Thyroid gland (tissue), 4 donors: Measurements from ENCODE around the gene TMA7B. TPM values are rescaled to one million over a fixed set of nuclear protein-coding genes. Genes with fewer than 3 reads are reported as not detected.

Source experiments
- DNase-seq, 2 donors: peaks; one replicate each; pipeline ENCODE4 v3.0.0-alpha.2; 2019
- H3K27ac ChIP-seq, 3 donors: fragments of 200-600 bp; sonication (generic); 1 replicate in 2 of 3; 2 replicates in 1 of 3; pipeline ENCODE4 v1.5.1; 2016 to 2019; ENCODE audit warnings: mild to moderate bottlenecking in 1 of 3, moderate library complexity in 1 of 3
- H3K27me3 ChIP-seq: fragments of 200-600 bp; sonication (generic); one replicate; pipeline ENCODE4 v1.5.1; 2019
- H3K36me3 ChIP-seq, 2 donors: fragments of 200-600 bp; sonication (generic); one replicate each; pipeline ENCODE4 v1.5.1; 2016 to 2019
- H3K4me1 ChIP-seq, 2 donors: fragments of 200-600 bp; sonication (generic); one replicate each; pipeline ENCODE4 v1.5.1; 2017 to 2019
- H3K4me3 ChIP-seq, 3 donors: fragments of 200-600 bp; sonication (generic); replicated peaks in 1 of 3; 1 replicate in 2 of 3; 2 replicates in 1 of 3; pipeline ENCODE4 v1.5.1; 2016; ENCODE audit warnings: mild to moderate bottlenecking in 1 of 3
- H3K9me3 ChIP-seq: fragments of 200-600 bp; sonication (generic); one replicate; pipeline ENCODE4 v1.5.1; 2017
- POLR2A ChIP-seq, 2 donors: fragments of 450-650 bp; IDR thresholded peaks; one replicate each; pipeline ENCODE4 v1.6.1; 2017; ENCODE audit warnings: antibody characterized with exemption in 2 of 2, mild to moderate bottlenecking in 2 of 2, moderate library complexity in 1 of 2
- WGBS, 2 donors: methylation state at CpG; one replicate each; pipeline ENCODE4 v1.1.5; 2017; 5-methylcytosine and 5-hydroxymethylcytosine counted together
- intact Hi-C: fragments of 100-400 bp; cut with DNase I; formaldehyde crosslinking; loops from one replicate; pipeline ENCODE4 v1.15.1; 2023
- total RNA-seq, 4 donors: library from RNA; depleted of rRNA; stranded (reverse); fragments of >200 nt; gene quantifications; one replicate each; pipeline ENCODE4 v1.2.3, GENCODE V29; 2016
- TF ChIP-seq, protein P1 (sequence below), 6 experiments: fragments of 200-600 bp in 3 of 6; fragments of 450-650 bp in 3 of 6; sonication (generic) in 3 of 6; IDR thresholded peaks; one replicate each; pipeline ENCODE4 v1.5.1; 2016 to 2019; ENCODE audit warnings: antibody characterized with exemption in 6 of 6, mild to moderate bottlenecking in 2 of 6, inconsistent platforms in 1 of 6, moderate library complexity in 1 of 6

Gene TMA7B
- total RNA-seq, 4 donors from 2014 or later: 0.59 TPM; not detected in 3

DNA sequence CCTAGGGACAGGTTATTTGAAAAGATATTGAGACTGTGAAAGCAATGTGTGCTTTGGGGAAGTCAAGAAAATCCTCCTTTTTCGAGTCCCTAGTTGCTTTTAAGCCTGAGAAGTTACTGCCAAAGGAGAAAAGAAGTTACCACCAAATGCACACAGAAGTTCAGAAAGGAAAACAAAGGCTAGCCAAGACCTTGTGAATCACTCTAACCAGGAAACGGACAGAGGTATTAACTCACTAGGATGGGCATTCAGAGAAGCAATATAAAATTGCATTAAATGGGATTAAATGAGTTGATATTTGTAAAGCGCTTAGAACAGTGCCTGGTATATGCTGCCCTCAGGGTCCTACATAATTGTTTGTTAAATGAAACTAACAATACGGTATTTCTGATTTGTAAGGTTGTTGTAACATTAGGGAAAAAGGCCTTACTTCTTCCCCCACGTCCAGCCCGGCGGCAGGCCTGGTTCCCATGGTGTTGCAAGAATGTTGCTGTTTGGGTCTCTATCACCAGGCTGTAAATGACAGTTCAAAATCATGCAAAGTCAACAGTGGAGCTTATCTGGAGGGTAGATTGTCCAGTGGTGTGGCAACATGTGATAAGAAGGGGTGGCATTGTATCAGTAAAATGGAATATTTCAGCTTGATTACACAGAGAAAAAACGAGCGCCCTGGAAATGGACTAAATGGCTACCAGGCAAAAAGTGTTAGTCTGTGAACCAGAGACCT is 7.1 kb downstream of the TMA7B start:
- Histone ChIP-seq H3K9me3 (no peaks in the 10 kb centered on the region), H3K4me1 (peaks cover 0 to 26% of the 10 kb centered on the region in 2 donors), H3K27ac (peak overlapping the region in 2 of 3 donors; percentile 27 to 30), H3K27me3 (no peaks in the 10 kb centered on the region), H3K36me3 (no peaks in the 10 kb centered on the region), H3K4me3 (no peak overlapping the region)
- DNase-seq: no peak
- TF ChIP-seq, protein P1, sequence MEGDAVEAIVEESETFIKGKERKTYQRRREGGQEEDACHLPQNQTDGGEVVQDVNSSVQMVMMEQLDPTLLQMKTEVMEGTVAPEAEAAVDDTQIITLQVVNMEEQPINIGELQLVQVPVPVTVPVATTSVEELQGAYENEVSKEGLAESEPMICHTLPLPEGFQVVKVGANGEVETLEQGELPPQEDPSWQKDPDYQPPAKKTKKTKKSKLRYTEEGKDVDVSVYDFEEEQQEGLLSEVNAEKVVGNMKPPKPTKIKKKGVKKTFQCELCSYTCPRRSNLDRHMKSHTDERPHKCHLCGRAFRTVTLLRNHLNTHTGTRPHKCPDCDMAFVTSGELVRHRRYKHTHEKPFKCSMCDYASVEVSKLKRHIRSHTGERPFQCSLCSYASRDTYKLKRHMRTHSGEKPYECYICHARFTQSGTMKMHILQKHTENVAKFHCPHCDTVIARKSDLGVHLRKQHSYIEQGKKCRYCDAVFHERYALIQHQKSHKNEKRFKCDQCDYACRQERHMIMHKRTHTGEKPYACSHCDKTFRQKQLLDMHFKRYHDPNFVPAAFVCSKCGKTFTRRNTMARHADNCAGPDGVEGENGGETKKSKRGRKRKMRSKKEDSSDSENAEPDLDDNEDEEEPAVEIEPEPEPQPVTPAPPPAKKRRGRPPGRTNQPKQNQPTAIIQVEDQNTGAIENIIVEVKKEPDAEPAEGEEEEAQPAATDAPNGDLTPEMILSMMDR (IDR thresholded peaks at IDR 0.05): no peak
- TF ChIP-seq POLR2A (IDR thresholded peaks at IDR 0.05): no peak
- intact Hi-C loops: no loop called here
- WGBS, 2 donors: 67 to 74% methylated on average over 9 of the region's 9 CpGs

DNA sequence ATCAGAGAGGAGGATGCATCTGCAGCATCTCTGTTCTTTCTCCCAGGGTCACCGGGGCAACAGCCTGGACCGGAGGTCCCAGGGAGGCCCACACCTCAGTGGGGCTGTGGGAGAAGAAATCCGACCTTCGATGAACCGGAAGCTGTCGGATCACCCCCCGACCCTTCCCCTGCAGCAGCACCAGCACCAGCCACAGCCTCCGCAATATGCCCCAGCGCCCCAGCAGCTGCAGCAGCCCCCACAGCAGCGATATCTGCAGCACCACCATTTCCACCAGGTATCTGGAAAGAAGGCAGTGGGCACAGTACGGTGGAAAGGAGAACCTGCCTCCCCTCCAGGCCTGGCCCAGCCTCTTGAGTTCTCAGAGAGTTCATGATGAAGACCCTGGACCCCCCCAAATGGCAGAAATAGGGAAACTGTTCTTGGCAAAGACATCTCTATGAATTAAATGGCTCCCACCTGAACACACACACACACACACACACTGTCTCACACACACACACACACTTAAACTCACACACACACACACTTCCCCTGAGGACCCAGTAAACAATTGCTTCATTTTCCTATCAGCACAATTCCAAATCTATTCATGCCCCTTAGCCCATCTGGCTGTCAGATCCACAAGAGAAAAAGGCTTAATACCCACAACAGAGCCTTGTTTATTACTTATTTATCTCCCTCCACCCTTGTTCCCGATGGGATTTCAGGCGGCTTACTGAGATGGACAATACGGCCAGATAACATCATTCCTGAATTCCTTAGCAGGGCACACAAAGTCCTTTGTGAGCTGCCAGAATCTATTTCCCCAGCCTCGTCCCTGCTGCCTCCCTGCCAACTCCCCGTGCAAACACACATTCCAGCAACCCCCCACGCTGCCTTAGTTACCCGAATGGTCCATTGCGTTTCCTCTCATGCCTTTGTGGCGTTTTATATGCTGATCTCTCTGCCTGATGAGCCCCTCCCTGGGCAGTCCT is 8.1 kb downstream of the TMA7B start:
- peak in 1 of 2 donors; percentile 26 for DNase-seq
- no peak overlapping the region for H3K4me3 ChIP-seq
- no peaks in the 10 kb centered on the region for H3K27me3 ChIP-seq
- H3K36me3 ChIP-seq: no peaks in the 10 kb centered on the region
- H3K27ac ChIP-seq: no peak overlapping the region
- 50 to 73% methylated on average over 10 to 20 of the region's 20 CpGs for WGBS, 2 donors
- TF ChIP-seq, protein P1 (IDR thresholded peaks at IDR 0.05): no peak
- no peak for TF ChIP-seq POLR2A (IDR thresholded peaks at IDR 0.05)
- peaks cover 0 to 26% of the 10 kb centered on the region in 2 donors for H3K4me1 ChIP-seq
- intact Hi-C loops: no loop called here
- H3K9me3 ChIP-seq: no peaks in the 10 kb centered on the region

DNA sequence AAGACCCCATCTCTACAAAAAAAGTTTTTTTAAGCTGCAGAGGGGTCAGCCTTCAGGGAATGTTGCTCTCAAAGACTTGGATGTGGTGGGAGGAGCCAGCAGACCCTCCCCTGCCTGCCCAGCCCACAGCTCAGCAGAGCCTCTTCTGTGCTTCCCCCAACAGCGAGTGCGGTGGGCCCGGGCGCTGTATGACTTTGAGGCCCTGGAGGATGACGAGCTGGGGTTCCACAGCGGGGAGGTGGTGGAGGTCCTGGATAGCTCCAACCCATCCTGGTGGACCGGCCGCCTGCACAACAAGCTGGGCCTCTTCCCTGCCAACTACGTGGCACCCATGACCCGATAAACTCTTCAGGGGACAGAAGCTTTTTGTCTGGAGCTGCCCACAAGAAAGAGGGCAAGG is 10.5 kb downstream of the TMA7B start:
- no peak for DNase-seq
- 91 to 96% methylated on average over 6 to 8 of the region's 10 CpGs for WGBS, 2 donors
- H3K4me1 ChIP-seq: peaks cover 4 to 21% of the 10 kb centered on the region in 2 donors

DNA sequence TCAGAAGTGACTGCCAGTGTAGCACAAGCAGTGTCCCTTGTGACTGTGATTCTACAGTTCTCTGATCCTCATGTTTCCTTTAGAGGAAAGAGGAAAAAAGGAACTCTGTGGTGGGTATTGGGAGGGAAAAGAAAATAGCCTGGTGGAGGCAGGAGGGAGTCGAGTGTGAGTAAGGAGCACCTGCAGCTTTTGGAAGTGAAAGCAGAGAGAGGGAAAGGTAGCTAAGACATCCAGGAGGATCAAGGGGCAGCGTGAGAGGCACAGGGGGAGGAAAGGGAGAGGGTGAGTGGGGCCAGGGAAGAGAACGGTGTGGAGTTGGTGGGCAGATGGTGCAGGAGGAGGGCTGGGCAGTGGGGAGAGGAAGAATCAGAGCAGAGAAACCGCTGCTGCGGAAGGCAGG is 12.4 kb downstream of the TMA7B start:
- 75 to 79% methylated on average over 5 of the region's 5 CpGs for WGBS, 2 donors
- no peaks in the 10 kb centered on the region for H3K9me3 ChIP-seq
- intact Hi-C loops: no loop called here
- H3K27ac ChIP-seq: no peak overlapping the region
- no peaks in the 10 kb centered on the region for H3K36me3 ChIP-seq
- H3K4me1 ChIP-seq: peaks cover 4 to 10% of the 10 kb centered on the region in 2 donors
- H3K27me3 ChIP-seq: no peaks in the 10 kb centered on the region
- TF ChIP-seq, protein P1 (IDR thresholded peaks at IDR 0.05): no peak
- no peak for TF ChIP-seq POLR2A (IDR thresholded peaks at IDR 0.05)
- H3K4me3 ChIP-seq: no peak overlapping the region
- DNase-seq: no peak

More for the DNA sequence above, 10.5 kb downstream of the TMA7B start:
- H3K4me3 ChIP-seq: no peak overlapping the region
- no peak overlapping the region for H3K27ac ChIP-seq
- no peaks in the 10 kb centered on the region for H3K9me3 ChIP-seq
- no peaks in the 10 kb centered on the region for H3K27me3 ChIP-seq
- no peak for TF ChIP-seq POLR2A (IDR thresholded peaks at IDR 0.05)
- TF ChIP-seq, protein P1 (IDR thresholded peaks at IDR 0.05): no peak
- no peaks in the 10 kb centered on the region for H3K36me3 ChIP-seq
- intact Hi-C loops: no loop called here
